ENCODE measurements around the gene PZP.

Gene PZP

DNA sequence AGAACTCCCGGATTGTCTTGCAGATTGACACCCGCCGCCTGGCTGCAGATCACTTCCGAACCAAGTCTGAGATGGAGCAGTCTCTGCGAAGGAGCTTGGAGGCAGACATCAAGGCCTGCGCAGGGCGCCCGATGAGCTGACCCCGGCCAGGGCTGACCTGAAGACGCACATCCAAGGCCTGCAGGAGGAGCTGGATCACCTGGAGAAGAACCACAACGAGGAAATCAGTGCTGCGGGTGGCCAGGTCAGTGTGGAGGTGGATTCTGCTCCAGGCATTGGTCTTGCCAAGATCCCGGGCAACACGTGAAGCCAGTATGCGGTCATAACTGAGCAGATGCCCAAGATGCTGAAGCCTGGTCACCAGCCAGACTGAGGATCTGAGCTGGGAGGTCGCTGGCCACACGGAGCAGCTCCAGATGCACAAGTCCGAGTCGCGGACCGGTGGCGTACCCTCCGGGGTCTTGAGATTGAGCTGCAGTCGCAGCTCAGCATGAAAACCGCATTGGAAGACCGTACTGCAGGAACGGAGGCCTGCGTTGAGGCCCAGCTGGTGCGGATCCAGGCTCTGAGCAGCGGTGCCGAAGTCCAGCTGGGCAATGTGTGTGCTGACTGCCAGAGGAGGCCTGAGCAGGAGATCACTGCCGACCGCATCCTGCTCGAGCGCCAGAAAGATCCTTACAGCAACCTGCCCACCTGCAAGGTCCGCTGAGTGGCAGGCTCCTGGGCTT lies 80.1 kb downstream of the PZP start:
- no peak for DNase-seq (ENCODE audit: extremely low read depth in 1 of 2, low read depth in 1 of 2)

DNA sequence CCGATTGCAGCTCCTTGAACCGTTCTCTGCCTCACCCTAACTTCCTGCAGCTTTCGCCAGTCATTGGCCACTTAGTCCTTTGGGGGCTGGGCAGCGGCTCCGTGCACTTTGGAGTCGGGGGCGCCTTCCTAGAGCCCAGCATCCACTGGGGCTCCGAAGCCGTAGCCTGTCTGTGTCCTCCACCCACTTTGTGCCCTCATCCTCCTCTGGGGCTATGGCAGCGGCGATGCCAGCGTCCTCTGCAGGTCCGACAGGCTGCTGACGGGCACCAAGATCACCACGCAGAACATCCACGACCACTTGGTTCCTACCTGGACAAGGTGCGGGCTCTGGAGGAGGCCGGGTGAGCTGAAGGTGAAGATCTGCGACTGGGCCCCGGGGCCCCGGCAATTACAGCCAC lies 80.7 kb downstream of the PZP start:
- DNase-seq (ENCODE audit: extremely low read depth in 1 of 2, low read depth in 1 of 2): no peak

DNA sequence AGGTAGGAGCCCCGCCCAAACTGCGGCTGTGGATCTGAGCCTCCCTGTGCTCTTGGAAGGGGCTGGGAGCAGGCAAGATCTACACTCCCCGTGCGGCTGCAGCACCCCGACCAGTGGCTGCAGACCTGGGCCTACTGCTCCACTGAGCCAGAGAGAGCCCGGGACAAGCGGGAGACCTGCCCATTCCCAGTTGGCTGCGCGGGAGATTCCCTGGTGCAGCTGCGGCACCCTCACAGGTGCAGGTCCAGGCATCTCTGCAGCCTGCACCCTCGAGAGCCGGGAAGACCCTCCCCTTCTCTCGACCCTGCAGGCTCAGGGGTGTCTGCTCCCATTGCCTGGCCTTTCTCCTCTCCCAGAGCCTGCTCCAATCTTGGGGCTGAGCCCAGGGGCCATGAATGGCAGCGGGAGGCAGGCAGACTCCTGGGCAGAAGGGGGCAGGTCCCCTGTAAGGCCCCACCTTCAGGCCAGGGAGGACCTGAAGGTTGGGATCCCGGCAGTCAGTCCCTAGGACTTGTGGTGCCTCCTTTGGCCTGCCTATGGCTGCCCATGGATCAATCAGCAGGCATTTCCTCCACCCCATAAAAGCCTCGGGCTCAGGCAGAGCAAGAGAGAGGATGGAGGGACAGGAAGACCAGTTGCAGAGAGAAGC lies 83.7 kb downstream of the PZP start:
- no peak for DNase-seq (ENCODE audit: extremely low read depth in 1 of 2, low read depth in 1 of 2)

DNA sequence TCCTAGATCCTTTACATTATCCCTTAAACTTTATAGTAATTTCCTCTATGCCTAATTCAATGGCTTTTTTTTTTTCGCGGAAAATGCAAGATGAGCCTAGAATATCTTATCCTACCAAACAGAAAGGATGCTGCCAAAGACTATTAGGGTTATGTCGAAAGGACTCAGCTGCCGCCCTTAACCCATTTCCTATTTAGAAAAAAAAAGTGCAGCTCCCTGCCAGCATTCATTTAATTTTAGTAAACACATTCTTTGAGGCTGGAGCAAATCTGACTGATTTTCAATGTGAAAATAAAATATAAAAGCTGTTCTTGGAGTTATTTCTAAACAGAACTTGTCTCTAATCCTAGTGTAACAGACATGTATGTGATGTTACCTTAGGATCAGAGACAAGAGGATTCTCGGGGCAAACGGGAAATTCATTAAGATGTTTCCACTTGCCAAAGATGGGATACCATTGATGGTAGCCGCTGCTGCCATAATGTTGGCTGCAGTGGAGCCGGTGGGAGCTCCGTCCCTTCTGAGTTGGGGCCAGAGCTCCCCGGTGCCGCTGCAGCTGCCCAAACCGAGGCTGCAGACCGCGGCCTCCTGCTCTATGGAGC lies 84.3 kb downstream of the PZP start:
- no peak for DNase-seq (ENCODE audit: extremely low read depth in 1 of 2, low read depth in 1 of 2)

DNA sequence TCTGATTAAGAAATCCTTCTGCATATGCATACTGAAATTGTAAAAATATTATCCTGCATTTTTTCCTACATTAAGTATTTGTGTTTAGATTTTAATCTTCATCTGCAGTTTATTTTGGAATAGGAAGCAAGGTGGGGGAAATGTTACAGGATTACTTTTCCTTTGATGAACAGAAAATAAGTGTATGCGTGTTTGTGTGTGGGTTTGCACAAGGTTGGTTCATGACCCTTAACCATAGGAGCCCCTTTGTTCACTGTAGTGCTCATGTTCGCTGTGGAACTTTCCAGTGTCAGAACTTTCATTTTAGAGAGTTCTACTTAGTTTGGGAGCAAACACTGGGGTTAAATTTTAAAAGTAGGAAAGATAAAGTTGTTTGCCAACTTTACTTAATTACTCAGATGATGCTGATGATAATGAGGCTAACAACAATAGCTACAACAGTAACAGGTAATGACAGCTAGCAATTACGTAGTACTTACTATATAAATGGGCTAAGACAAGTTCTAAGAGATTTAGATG lies 86.0 kb downstream of the PZP start:
- DNase-seq (ENCODE audit: extremely low read depth in 1 of 2, low read depth in 1 of 2): no peak

DNA sequence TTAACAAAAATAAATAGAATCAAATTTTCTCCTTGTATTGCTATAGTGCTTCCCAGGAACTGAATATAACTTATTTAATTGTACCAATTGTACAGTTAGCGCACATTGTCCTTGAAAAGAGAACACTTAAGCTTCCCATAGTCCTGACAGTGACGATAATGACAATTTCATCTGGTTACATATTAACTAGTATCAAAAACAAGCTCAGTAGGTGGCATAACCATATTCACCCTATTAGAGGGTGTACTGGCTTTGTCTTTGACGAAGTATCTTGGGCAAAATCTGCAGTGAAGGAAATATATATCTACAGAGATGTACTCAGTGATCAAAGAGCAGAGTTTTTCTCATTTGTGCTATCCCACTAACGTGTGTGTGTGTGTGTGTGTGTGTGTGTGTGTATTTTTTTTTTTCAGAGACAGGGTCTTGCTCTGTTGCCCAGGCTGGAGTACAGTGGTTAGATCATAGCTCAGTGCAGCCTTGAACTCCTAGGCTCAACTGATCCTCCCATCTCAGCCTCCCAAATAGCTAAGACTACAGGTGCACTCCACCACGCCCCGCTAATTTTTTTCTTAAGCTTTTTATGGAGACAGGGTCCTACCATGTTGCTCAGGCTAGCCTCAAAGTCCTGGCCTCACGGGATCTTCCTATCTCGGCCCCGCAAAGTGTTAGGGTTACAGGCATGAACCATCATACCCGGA lies 87.6 kb downstream of the PZP start:
- DNase-seq (ENCODE audit: extremely low read depth in 1 of 2, low read depth in 1 of 2): no peak

DNA sequence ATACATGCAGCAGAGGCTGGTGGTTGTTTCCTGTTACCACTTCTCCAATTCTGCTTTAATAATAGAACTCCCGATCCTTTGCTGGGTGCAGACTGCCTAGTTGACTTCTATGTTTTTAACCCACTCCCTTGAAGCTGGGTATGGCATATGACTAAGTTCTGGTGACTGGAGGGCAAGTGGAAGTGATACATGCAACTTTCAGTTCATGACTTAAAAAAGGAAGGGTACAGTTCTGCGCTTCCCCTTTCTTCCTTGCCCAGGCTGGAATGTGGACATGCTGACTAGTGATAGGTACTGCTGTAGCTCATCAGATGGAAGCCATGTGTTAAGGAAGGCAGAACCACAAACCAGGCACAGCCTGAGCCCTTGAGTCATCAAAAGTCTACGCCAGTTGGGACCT lies 90.0 kb downstream of the PZP start:
- DNase-seq (ENCODE audit: extremely low read depth in 1 of 2, low read depth in 1 of 2): no peak

DNA sequence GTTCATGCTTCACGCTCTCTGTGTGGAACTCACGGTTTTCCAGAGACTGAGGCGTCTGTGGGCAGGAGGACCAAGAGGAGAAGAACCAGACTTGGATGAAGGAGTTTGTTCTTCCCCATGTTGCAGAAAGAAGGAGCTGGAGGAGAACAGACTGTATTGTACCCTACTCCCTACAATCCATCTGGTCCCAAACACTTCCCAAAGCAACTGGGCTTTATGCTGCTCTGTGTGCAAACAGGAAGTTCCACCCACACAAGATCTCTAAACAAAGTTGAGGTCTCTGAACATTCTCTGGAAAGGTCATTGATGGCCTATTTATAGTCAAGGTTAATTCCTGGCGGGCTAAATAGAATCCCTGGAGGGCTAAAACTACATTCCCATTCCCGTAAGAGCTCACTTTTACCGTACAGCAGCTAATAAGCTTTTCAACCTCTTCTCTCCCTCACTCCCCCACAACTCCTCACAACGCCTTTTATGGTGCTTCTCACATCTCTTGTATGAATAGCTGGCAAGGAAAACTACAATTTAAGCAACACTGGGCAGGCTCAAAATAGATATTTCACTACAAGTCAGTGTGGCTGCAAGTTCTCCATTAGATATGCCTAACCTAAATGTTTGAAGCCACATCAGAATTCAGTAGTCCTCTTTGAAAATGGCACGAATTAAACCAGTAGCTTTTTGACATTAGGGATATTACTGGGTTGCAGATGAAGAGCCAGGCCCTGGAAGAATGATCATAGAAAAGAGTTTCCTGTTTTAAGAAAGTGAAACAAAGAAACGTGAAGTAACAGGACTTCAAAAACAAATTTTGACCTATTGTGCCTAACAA lies 92.2 kb downstream of the PZP start, which contains the start of gene A2M:
TSS of gene A2M (minus strand) at position 189 of the 829 bp plus-strand sequence. CDS start at position 119, 70 bp downstream.
- no peak for DNase-seq (ENCODE audit: extremely low read depth in 1 of 2, low read depth in 1 of 2)

DNA sequence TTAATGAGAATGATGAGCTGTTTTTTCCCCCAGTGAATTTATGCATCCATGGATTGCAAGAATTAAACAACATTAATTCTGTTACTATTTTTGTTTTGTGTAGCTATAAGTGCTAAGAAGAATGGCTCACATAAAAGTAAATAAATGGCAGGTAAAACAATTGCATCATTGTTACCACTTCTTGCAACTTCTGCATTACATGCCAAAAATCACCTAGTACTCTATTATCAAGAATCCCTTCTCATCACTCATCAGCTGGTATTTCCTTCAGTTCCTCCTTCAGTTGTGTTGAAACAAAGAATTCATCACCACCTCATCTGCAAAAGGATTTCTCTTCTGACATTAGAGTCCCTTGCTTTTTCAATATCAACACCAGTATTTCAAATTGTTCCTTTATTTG lies 93.2 kb downstream of the PZP start:
- DNase-seq (ENCODE audit: extremely low read depth in 1 of 2, low read depth in 1 of 2): no peak

DNA sequence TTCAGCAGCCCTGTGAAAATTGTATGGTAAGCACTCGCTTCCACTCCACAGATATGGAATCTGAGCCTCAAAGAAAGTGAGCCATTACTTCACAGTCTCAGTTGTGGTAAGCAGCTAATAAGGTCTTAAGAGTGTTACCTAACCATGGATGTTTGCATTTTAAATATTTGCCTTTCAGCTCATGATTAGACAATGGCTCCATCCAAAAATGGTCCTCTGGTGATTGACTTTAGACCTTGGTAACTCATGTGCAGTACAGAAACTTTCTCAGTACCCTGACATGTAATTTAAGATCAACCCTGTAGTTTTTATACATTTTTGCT lies 94.2 kb downstream of the PZP start:
- DNase-seq (ENCODE audit: extremely low read depth in 1 of 2, low read depth in 1 of 2): no peak

DNA sequence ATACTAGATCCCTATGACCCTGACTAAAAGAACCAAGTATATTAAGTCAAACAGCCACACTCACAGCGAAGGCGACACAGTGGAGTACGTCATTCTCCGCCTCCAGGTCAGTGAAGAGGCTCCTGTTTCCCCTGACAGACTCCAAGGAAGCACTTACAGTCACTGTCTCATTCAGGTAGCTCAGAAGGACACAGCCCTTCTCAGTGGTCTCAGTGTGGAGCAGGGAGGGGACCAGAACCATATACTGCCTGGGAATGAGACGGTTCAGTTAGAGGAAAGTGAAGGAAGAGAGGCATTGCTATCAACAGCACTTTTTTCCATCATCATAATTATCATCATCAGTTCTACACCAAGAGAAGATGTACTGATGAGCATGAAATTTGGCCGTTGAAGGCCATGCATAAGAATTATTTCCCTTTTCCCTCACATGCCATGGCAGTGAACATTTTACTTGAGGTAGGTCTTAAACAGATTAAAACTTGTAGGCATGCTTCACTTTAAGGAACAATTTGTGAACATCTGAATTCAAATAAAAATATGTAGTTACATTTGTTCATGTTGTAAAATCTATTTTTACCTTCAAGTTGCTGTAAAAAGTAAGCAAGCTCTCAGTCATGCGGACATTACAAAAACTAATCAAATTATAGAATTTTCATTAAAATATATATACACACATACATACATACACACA lies 94.8 kb downstream of the PZP start:
- DNase-seq (ENCODE audit: extremely low read depth in 1 of 2, low read depth in 1 of 2): no peak

DNA sequence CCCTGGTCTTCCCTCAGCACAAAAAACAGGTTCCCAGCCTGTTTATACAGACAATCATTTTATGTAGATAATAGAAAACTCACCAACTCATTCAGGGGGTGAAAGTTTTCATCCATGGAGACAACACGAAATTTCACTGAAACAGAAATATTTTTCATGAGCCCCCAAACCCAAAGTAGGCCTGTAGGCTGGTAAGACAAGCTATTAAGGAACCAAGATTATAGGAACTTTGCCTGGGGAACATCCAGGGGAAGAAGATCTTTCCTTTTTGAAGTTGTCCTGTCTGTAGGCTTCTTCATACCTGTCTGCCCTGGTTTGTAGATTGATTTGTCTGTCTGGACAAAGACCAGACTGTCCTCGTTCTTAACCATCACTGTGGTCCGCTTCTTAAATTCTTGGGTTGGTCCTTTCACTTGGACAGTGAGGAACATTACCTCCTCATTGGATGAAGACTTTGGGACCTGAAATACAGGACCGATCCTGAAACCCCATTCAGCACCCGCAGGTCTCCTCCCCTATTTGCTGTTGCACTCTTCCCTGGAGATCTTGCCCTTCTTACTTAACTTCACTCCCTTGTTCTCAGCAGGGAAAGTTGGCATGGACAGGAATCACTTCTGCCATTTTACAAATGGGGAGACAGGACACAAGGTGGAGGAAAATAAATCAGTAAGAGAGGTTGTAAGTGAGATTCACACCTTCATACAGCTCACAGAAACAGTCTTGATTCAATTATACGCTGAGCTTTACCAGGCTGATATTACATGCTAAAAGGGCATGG lies 95.9 kb downstream of the PZP start:
- DNase-seq (ENCODE audit: extremely low read depth in 1 of 2, low read depth in 1 of 2): no peak

DNA sequence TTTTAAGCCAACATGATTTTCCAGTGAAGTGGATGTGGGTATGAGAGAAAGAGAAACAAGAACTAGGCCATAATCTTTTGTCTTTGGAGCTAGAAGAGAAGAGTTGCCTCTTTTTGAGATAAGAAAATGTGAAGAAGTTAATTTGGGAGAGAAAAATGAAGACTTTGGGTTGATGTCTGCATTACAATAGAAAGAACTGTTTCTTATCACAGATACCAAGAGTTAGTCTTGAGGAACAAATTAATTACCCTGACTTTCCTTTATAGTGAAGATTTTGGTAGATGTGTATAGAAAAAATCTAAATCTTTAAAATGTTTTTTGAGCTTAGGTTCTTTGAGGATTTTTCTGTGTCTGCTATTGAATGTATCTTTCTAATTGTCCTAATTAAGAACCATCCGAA lies 96.7 kb downstream of the PZP start:
- no peak for DNase-seq (ENCODE audit: extremely low read depth in 1 of 2, low read depth in 1 of 2)

DNA sequence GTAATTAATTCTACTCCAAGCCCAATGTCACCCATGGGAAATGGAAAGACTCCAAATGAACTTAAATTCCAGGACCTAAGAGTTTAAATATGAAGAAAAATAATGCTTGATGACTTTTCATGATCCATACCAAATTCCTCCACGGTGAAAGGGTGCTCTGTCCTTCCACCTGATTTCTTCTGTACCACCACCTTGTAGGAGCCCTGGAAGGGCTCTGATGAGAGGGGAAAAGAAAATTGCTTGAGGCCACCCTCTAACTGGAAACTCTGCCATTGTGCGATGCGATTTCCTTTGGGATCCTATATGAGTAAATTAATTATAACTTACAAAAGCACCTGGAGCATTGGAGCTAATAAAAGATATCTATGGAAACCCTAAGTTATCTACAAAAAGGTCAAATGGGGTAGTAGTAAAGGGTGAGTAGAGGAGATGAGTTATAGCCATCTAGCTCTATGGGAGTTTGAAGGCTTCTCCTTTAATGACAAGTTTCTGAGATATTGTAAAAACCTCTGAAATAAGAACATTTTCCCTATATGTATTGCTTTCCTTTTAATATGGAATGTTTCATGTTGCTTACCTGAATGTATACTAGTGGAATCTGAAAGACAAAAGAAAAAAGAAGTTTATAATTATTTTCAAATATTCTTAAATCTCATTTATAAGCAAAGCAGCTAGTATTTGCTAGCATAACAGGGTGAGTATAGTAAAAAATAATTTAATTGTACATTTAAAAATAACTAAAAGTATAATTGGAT lies 98.3 kb downstream of the PZP start:
- no peak for DNase-seq (ENCODE audit: extremely low read depth in 1 of 2, low read depth in 1 of 2)

DNA sequence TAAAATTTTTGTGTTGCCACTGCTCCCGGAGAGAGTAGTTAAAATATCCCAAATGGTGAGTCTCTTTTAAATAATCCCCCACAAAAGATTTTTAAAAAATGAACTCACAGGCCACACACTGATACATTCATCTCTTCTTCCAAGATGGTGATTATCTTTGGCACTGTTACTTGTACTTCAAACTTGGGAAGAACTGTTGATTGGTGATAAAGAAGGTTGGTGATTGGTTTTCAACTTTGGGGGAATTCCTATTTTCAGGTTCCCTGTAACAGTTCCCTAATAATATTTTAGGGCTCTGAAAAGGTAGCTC lies 99.0 kb downstream of the PZP start:
- DNase-seq (ENCODE audit: extremely low read depth in 1 of 2, low read depth in 1 of 2): no peak

DNA sequence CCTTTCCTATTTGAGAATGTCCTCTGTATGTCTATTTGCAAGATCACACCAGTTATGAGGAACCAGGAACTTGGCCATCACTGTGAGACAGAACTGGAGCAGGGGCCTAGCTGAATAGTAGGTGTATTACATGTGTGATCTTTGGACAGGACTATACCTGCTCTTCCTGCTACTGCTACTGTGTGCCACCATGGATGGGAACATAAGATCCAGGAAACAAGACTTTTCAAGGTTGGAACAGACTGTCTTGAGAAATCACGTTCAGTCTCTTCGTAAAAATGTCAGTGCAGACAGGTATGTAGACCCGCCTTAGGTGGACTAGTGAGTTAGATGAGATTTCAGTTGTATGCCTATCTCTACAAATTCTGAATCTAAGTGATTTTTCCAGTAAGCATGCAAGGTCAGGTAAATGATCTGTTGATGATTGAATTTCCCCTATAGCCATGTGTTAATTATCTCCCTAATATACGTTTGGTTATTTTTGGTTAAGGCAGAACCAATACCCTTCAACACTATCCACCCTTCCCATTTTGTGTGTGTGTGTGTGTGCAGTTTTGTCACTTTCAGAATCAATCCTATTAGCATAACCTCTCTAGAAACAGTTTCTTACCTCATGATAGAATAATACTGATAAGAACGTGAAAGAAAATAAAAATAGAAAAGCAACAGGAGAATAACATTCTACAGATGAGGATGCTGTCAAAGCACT lies 99.5 kb downstream of the PZP start:
- DNase-seq (ENCODE audit: extremely low read depth in 1 of 2, low read depth in 1 of 2): no peak

DNA sequence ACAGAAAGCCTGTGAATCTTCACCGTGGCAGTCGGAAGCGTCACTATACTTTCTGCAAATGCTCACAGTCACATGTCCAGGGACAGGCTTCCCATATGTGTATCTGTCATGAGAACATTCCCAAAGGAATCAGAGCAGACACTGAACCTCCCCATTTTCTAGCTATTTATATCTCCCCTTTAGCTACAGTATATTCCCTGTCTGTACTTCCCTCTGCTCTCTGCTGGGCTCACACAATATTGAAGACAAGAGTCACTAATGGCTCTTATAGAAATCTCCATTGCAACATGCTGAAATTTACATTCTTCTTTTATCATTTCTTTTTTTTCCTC lies 100.7 kb downstream of the PZP start:
- no peak for DNase-seq (ENCODE audit: extremely low read depth in 1 of 2, low read depth in 1 of 2)
